WTC11 (cell line): Measurements from ENCODE around the gene NEDD8. TPM values are rescaled to one million over a fixed set of nuclear protein-coding genes. Genes with fewer than 3 reads are reported as not detected.

Source experiments
- ATAC-seq: fragments of 200-7000 bp; cut with Tn5 transposase; 2 replicates; pipeline ENCODE4 v1.10.0; 2021; ENCODE audit warnings: mild to moderate bottlenecking, moderate library complexity
- CTCF ChIA-PET: fragments of 300-600 bp; sonication (Branson Sonifier 250); formaldehyde crosslinking; loops from one replicate; lab custom pipeline; 2021; ENCODE audit warnings: antibody characterized with exemption; lab: Charles Lee
- POLR2A ChIA-PET: fragments of 350-600 bp; sonication (Branson Sonifier 250); formaldehyde crosslinking; loops from one replicate; lab custom pipeline; 2021; ENCODE audit warnings: antibody characterized with exemption; lab: Charles Lee
- DNase-seq: peaks from one replicate; pipeline ENCODE4 v3.0.0; 2021; ENCODE audit warnings: low spot score
- H3K27ac Mint-ChIP-seq: 2 replicates; pipeline ENCODE4 v1.8.0; 2021; ENCODE audit warnings: mixed read lengths
- H3K27me3 Mint-ChIP-seq: 2 replicates; pipeline ENCODE4 v1.8.0; 2021; ENCODE audit warnings: low read depth, mild to moderate bottlenecking, moderate library complexity, mixed read lengths
- H3K36me3 Mint-ChIP-seq: 2 replicates; pipeline ENCODE4 v1.8.0; 2021; ENCODE audit warnings: mixed read lengths
- H3K4me1 Mint-ChIP-seq: 2 replicates; pipeline ENCODE4 v1.8.0; 2022; ENCODE audit warnings: mixed read lengths
- H3K4me3 Mint-ChIP-seq: 2 replicates; pipeline ENCODE4 v1.8.0; 2021; ENCODE audit warnings: mild to moderate bottlenecking, moderate library complexity, mixed read lengths
- H3K9me3 Mint-ChIP-seq: 2 replicates; pipeline ENCODE4 v1.8.0; 2021; ENCODE audit warnings: mixed read lengths
- CREM ChIP-seq: sonication (generic); formaldehyde crosslinking; IDR thresholded peaks from 2 replicates; pipeline ENCODE4 v1.8.1; 2022; ENCODE audit warnings: mild to moderate bottlenecking, missing genetic modification reagents, moderate library complexity
- EMX1 ChIP-seq: fragments of 250-450 bp; sonication (Bioruptor Pico); IDR thresholded peaks from 2 replicates; pipeline ENCODE4 v1.8.0; 2021; ENCODE audit warnings: mild to moderate bottlenecking
- FOXK1 ChIP-seq: sonication (generic); formaldehyde crosslinking; IDR thresholded peaks from 2 replicates; pipeline ENCODE4 v1.8.0; 2022; ENCODE audit warnings: mild to moderate bottlenecking, moderate library complexity, missing genetic modification reagents
- KAT7 ChIP-seq: sonication (generic); formaldehyde crosslinking; IDR thresholded peaks from 2 replicates; pipeline ENCODE4 v1.8.1; 2023; ENCODE audit warnings: missing genetic modification reagents, mild to moderate bottlenecking, borderline replicate concordance
- MXD4 ChIP-seq: fragments of 250-450 bp; sonication (Bioruptor Pico); IDR thresholded peaks from 2 replicates; pipeline ENCODE4 v1.8.0; 2021; ENCODE audit warnings: mild to moderate bottlenecking, moderate library complexity, borderline replicate concordance
- NFE2L1 ChIP-seq: sonication (generic); formaldehyde crosslinking; IDR thresholded peaks from 2 replicates; pipeline ENCODE4 v1.8.1; 2023; ENCODE audit warnings: missing genetic modification reagents
- RORB ChIP-seq: fragments of 250-450 bp; sonication (Bioruptor Pico); IDR thresholded peaks from 2 replicates; pipeline ENCODE4 v1.9.0; 2021; ENCODE audit warnings: mild to moderate bottlenecking
- SOX15 ChIP-seq: fragments of 250-450 bp; sonication (Bioruptor Pico); IDR thresholded peaks from 2 replicates; pipeline ENCODE4 v1.9.0; 2021; ENCODE audit warnings: mild to moderate bottlenecking
- SP1 ChIP-seq: sonication (generic); formaldehyde crosslinking; conservative IDR thresholded peaks from 2 replicates; pipeline ENCODE4 v1.8.1; 2022; ENCODE audit warnings: missing genetic modification reagents
- ZBTB21 ChIP-seq: sonication (generic); formaldehyde crosslinking; IDR thresholded peaks from 2 replicates; pipeline ENCODE4 v1.8.1; 2023; ENCODE audit warnings: mild to moderate bottlenecking, missing genetic modification reagents, borderline replicate concordance
- ZNF219 ChIP-seq: sonication (generic); formaldehyde crosslinking; IDR thresholded peaks from 2 replicates; pipeline ENCODE4 v1.8.0; 2023; ENCODE audit warnings: missing genetic modification reagents, mild to moderate bottlenecking, borderline replicate concordance
- ZNF317 ChIP-seq: sonication (generic); formaldehyde crosslinking; IDR thresholded peaks from 2 replicates; pipeline ENCODE4 v1.8.1; 2023; ENCODE audit warnings: low read depth, mild to moderate bottlenecking, moderate library complexity, missing genetic modification reagents, borderline replicate concordance
- ZNF416 ChIP-seq: fragments of 250-450 bp; sonication (Bioruptor Pico); IDR thresholded peaks from 2 replicates; pipeline ENCODE4 v1.9.0; 2021; ENCODE audit warnings: mild to moderate bottlenecking, inconsistent platforms
- total RNA-seq: library from RNA; stranded (reverse); gene quantifications from 3 replicates; pipeline ENCODE4 v1.2.3, GENCODE V29; 2021
- TF ChIP-seq, protein P1 (sequence below): fragments of 250-450 bp; sonication (Bioruptor Pico); conservative IDR thresholded peaks from 2 replicates; pipeline ENCODE4 v1.9.0; 2021; ENCODE audit warnings: mild to moderate bottlenecking
- TF ChIP-seq, protein P2 (sequence below): sonication (generic); formaldehyde crosslinking; IDR thresholded peaks from 2 replicates; pipeline ENCODE4 v1.8.1; 2023; ENCODE audit warnings: mild to moderate bottlenecking, missing genetic modification reagents
- TF ChIP-seq, protein P3 (sequence below): sonication (generic); formaldehyde crosslinking; conservative IDR thresholded peaks from 2 replicates; pipeline ENCODE4 v1.8.1; 2022; ENCODE audit warnings: mild to moderate bottlenecking, missing genetic modification reagents
- TF ChIP-seq, protein P4 (sequence below): sonication (generic); formaldehyde crosslinking; IDR thresholded peaks from 2 replicates; pipeline ENCODE4 v1.8.1; 2023; ENCODE audit warnings: mild to moderate bottlenecking, missing genetic modification reagents, borderline replicate concordance
- TF ChIP-seq, protein P5 (sequence below): sonication (generic); formaldehyde crosslinking; IDR thresholded peaks from 2 replicates; pipeline ENCODE4 v1.8.1; 2023; ENCODE audit warnings: mild to moderate bottlenecking, missing genetic modification reagents

Gene NEDD8
- total RNA-seq, 1 experiment from 2014 or later: 233 TPM

DNA sequence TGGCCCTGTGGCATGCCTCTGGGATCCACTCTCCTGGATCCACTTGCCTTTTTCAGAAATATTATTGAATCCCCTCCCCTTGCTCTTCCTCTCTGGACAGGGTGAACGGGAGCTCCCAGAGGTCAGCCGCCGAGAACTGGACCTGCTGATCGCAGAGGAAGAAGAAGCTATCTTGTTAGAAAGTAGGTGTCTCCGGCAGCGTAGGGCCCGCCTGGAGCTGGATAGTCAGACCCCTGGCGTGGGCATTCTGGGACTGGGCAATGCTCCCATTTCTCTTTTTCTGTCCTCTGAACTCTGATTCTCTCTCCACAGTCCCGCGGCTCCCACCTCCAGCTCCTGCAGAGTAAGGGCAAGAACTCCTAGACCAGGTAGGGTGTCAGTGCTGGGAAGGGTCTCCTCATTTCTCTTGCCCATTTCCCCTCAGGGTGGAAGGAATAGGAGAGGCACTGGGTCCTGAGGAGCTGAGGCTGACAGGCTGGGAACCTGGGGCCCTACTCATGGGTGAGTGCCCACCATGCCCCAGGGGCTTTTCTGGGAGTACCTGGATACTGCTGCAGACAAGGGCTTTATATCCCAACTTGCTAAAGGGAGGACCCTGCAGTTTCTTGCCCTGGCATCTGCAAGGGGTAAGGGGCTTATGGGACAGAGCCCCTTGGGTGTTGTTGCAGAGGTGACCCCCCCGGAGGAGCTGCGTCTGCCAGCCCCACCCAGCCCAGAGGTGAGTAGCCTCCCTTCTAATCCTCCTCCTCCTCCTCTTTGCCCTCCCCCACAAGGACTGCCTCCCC is 54.9 kb downstream of the NEDD8 start:
- no peak overlapping the region for H3K4me3 Mint-ChIP-seq
- H3K27ac Mint-ChIP-seq: no peak overlapping the region
- no peak for DNase-seq
- no peak for ATAC-seq
- peaks cover 23% of the 10 kb centered on the region for H3K36me3 Mint-ChIP-seq
- peaks cover 6% of the 10 kb centered on the region for H3K4me1 Mint-ChIP-seq
- POLR2A ChIA-PET: no interaction called here
- H3K9me3 Mint-ChIP-seq: no peaks in the 10 kb centered on the region
- CTCF ChIA-PET: interaction anchor here (1.5 kb wide), 1 partner anchor 16 kb away, joined by 6 read pairs; the partner anchor contains the start of gene IRF9
- H3K27me3 Mint-ChIP-seq: no peaks in the 10 kb centered on the region; the same call in 1 of the 2 replicates
- TF ChIP-seq FOXK1 (CRISPR knock-in tag) (no peak), CREM (no peak), ZNF317 (CRISPR knock-in tag) (no peak), EMX1 (CRISPR knock-in tag) (no peak), ZNF416 (CRISPR knock-in tag) (no peak), ZBTB21 (CRISPR knock-in tag) (no peak), SP1 (CRISPR knock-in tag) (no peak), MXD4 (CRISPR knock-in tag) (no peak), KAT7 (CRISPR knock-in tag) (no peak), ZNF219 (CRISPR knock-in tag) (no peak), RORB (CRISPR knock-in tag) (no peak), NFE2L1 (CRISPR knock-in tag) (no peak), SOX15 (CRISPR knock-in tag) (no peak)
- TF ChIP-seq, protein P1, sequence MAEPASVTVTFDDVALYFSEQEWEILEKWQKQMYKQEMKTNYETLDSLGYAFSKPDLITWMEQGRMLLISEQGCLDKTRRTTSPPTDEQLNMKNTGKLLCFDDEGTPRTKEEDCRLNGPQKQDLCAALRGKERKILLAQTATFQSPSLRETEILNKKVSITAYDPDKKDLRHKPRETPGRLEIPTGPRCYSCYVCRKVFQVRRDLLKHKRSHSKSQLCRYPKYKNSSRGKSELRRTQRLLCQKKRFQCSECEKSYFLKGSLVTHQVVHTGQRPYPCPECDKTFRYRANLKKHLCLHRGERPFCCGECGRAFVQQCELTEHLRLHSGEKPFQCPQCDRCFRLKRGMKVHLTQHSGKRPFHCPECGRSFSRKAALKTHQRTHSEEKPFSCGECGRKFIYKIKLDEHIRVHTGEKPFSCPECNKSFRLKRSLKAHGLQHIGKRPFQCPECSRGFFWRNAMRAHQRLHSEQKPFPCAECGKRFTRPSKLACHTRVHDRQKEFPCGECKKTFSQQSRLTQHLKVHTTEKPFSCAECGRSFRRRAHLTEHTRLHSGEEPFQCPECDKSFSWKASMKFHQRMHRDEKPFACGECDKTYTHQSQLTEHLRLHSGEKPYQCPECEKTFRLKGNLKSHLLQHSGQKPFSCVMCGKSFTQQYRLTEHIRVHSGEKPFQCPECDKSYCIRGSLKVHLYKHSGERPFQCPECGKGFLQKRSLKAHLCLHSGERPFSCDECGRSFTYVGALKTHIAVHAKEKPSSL (CRISPR knock-in tag): no peak
- TF ChIP-seq, protein P2, sequence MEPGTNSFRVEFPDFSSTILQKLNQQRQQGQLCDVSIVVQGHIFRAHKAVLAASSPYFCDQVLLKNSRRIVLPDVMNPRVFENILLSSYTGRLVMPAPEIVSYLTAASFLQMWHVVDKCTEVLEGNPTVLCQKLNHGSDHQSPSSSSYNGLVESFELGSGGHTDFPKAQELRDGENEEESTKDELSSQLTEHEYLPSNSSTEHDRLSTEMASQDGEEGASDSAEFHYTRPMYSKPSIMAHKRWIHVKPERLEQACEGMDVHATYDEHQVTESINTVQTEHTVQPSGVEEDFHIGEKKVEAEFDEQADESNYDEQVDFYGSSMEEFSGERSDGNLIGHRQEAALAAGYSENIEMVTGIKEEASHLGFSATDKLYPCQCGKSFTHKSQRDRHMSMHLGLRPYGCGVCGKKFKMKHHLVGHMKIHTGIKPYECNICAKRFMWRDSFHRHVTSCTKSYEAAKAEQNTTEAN (CRISPR knock-in tag): no peak
- TF ChIP-seq, protein P3, sequence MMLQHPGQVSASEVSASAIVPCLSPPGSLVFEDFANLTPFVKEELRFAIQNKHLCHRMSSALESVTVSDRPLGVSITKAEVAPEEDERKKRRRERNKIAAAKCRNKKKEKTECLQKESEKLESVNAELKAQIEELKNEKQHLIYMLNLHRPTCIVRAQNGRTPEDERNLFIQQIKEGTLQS (CRISPR knock-in tag): no peak
- TF ChIP-seq, protein P4, sequence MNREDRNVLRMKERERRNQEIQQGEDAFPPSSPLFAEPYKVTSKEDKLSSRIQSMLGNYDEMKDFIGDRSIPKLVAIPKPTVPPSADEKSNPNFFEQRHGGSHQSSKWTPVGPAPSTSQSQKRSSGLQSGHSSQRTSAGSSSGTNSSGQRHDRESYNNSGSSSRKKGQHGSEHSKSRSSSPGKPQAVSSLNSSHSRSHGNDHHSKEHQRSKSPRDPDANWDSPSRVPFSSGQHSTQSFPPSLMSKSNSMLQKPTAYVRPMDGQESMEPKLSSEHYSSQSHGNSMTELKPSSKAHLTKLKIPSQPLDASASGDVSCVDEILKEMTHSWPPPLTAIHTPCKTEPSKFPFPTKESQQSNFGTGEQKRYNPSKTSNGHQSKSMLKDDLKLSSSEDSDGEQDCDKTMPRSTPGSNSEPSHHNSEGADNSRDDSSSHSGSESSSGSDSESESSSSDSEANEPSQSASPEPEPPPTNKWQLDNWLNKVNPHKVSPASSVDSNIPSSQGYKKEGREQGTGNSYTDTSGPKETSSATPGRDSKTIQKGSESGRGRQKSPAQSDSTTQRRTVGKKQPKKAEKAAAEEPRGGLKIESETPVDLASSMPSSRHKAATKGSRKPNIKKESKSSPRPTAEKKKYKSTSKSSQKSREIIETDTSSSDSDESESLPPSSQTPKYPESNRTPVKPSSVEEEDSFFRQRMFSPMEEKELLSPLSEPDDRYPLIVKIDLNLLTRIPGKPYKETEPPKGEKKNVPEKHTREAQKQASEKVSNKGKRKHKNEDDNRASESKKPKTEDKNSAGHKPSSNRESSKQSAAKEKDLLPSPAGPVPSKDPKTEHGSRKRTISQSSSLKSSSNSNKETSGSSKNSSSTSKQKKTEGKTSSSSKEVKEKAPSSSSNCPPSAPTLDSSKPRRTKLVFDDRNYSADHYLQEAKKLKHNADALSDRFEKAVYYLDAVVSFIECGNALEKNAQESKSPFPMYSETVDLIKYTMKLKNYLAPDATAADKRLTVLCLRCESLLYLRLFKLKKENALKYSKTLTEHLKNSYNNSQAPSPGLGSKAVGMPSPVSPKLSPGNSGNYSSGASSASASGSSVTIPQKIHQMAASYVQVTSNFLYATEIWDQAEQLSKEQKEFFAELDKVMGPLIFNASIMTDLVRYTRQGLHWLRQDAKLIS: no peak
- TF ChIP-seq, protein P5, sequence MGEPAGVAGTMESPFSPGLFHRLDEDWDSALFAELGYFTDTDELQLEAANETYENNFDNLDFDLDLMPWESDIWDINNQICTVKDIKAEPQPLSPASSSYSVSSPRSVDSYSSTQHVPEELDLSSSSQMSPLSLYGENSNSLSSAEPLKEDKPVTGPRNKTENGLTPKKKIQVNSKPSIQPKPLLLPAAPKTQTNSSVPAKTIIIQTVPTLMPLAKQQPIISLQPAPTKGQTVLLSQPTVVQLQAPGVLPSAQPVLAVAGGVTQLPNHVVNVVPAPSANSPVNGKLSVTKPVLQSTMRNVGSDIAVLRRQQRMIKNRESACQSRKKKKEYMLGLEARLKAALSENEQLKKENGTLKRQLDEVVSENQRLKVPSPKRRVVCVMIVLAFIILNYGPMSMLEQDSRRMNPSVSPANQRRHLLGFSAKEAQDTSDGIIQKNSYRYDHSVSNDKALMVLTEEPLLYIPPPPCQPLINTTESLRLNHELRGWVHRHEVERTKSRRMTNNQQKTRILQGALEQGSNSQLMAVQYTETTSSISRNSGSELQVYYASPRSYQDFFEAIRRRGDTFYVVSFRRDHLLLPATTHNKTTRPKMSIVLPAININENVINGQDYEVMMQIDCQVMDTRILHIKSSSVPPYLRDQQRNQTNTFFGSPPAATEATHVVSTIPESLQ (CRISPR knock-in tag): no peak
